GM18519 (cell line): Measurements from ENCODE around the gene ERAP2.

ENCODE experiments used
- ATAC-seq: cut with Tn5 transposase; IDR thresholded peaks from one replicate; pipeline ENCODE4 v1.9.1; 2021; ENCODE audit warnings: mild to moderate bottlenecking, moderate library complexity; ENCODE audit not compliant: unreplicated experiment, low FRiP score

The ERAP2 gene

GRCh38 chr5:96952118-96952750 is 75.9 kb downstream of the ERAP2 start:
- no peak for ATAC-seq

- no peak for ATAC-seq
These were observed 76.9 kb downstream of the ERAP2 start for GRCh38 chr5:96952974-96953730.

GRCh38 chr5:96957254-96958049 is 81.2 kb downstream of the ERAP2 start:
- peak; percentile 40 for ATAC-seq

GRCh38 chr5:96958977-96959376 is 82.7 kb downstream of the ERAP2 start:
- ATAC-seq = no peak

GRCh38 chr5:96961053-96961452 is 84.8 kb downstream of the ERAP2 start:
- ATAC-seq = peak; percentile 41

GRCh38 chr5:96962540-96962991 is 86.3 kb downstream of the ERAP2 start:
- ATAC-seq = no peak

- ATAC-seq = peak; percentile 43
These were observed 87.0 kb downstream of the ERAP2 start for GRCh38 chr5:96963267-96963666.

GRCh38 chr5:96966801-96967200 is 90.5 kb downstream of the ERAP2 start:
- no peak for ATAC-seq

GRCh38 chr5:96967400-96967799 is 91.1 kb downstream of the ERAP2 start:
- no peak for ATAC-seq

GRCh38 chr5:96968074-96968473 is 91.8 kb downstream of the ERAP2 start:
- no peak for ATAC-seq

- ATAC-seq = no peak
These were observed 92.3 kb downstream of the ERAP2 start for GRCh38 chr5:96968614-96969013.
